Breast epithelium (tissue), 4 donors: Measurements from ENCODE around the gene GABARAP. TPM values are rescaled to one million over a fixed set of nuclear protein-coding genes. Genes with fewer than 3 reads are reported as not detected.

Experiments used
- DNase-seq, 2 donors: peaks; one replicate each; pipeline ENCODE4 v3.0.0-alpha.2; 2019; ENCODE audit warnings: low spot score in 2 of 2
- H3K27ac ChIP-seq, 2 donors: fragments of 200-600 bp; sonication (generic) in 1 of 2; one replicate each; pipeline ENCODE4 v1.5.1; 2016 to 2019; ENCODE audit warnings: mild to moderate bottlenecking in 1 of 2
- H3K27me3 ChIP-seq, 2 donors: fragments of 200-600 bp; sonication (generic) in 1 of 2; one replicate each; pipeline versions ENCODE4 v1.5.1 to v1.6.0; 2017 to 2019; ENCODE audit warnings: control low read depth in 1 of 2, mild to moderate bottlenecking in 1 of 2
- H3K36me3 ChIP-seq: fragments of 200-600 bp; one replicate; pipeline ENCODE4 v1.5.1; 2019
- H3K4me1 ChIP-seq, 2 donors: fragments of 200-600 bp; sonication (generic); one replicate each; pipeline ENCODE4 v1.5.1; 2016 to 2019; ENCODE audit warnings: control low read depth in 1 of 2
- H3K4me3 ChIP-seq, 3 donors: fragments of 200-600 bp; sonication (generic); 1 replicate in 2 of 3; 2 replicates in 1 of 3; pipeline ENCODE4 v1.5.1; 2016 to 2019; ENCODE audit warnings: mild to moderate bottlenecking in 3 of 3, moderate library complexity in 2 of 3
- H3K9me3 ChIP-seq, 2 donors: fragments of 200-600 bp; sonication (generic) in 1 of 2; one replicate each; pipeline ENCODE4 v1.5.1; 2016 to 2019; ENCODE audit warnings: control low read depth in 1 of 2
- CTCF ChIP-seq, 3 donors: fragments of 450-650 bp; IDR thresholded peaks; one replicate each; pipeline ENCODE4 v1.5.1; 2016 to 2017; ENCODE audit warnings: antibody characterized with exemption in 3 of 3, mild to moderate bottlenecking in 3 of 3, moderate library complexity in 3 of 3
- POLR2A ChIP-seq: fragments of 450-650 bp; IDR thresholded peaks from one replicate; pipeline ENCODE4 v1.6.1; 2016; ENCODE audit warnings: antibody characterized with exemption, mild to moderate bottlenecking, moderate library complexity
- POLR2AphosphoS5 ChIP-seq, 3 donors: sonication (generic); formaldehyde crosslinking; IDR thresholded peaks; one replicate each; pipeline ENCODE4 v1.6.1; 2017; ENCODE audit warnings: antibody characterized with exemption in 3 of 3
- intact Hi-C: fragments of 100-400 bp; cut with DNase I; formaldehyde crosslinking; loops from one replicate; pipeline ENCODE4 v1.15.1; 2023; ENCODE audit warnings: low total_unique reads
- total RNA-seq, 3 donors: library from RNA; depleted of rRNA; stranded (reverse); fragments of >200 nt; gene quantifications; one replicate each; pipeline ENCODE4 v1.1.0, GENCODE V29; 2016

GABARAP gene
- total RNA-seq, 3 donors from 2014 or later: 620 to 765 (median 631) TPM

- DNase-seq: no peak
- Histone ChIP-seq H3K9me3 (no peaks in the 10 kb centered on the region), H3K27me3 (peaks cover 5 to 12% of the 10 kb centered on the region in 2 donors), H3K36me3 (no peaks in the 10 kb centered on the region), H3K4me1 (peaks cover 0 to 6% of the 10 kb centered on the region in 2 donors), H3K27ac (peak overlapping the region; percentile 93 to 96), H3K4me3 (peak overlapping the region; percentile 38 to 80 (median 69))
- TF ChIP-seq POLR2AphosphoS5 (IDR thresholded peaks at IDR 0.05) (peak in 1 of 3 donors; percentile 19), POLR2A (no peak), CTCF (IDR thresholded peaks at IDR 0.05) (no peak)
- intact Hi-C loops: loop anchor here (2.0 kb wide), 1 partner anchor 45 kb away; the partner anchor contains the start of gene EIF5A
Observed at GRCh38 chr17:7261379-7262191, 19.3 kb upstream of the GABARAP start.

- intact Hi-C loops: no loop called here
- DNase-seq: peak; percentile 60 to 86
- peak overlapping the region; percentile 38 to 80 (median 69) for H3K4me3 ChIP-seq
- peaks cover 0 to 6% of the 10 kb centered on the region in 2 donors for H3K4me1 ChIP-seq
- TF ChIP-seq POLR2AphosphoS5 (IDR thresholded peaks at IDR 0.05) (peak in 2 of 3 donors; percentile 41 to 54), CTCF (IDR thresholded peaks at IDR 0.05) (no peak), POLR2A (no peak)
- peaks cover 5 to 12% of the 10 kb centered on the region in 2 donors for H3K27me3 ChIP-seq
- H3K27ac ChIP-seq: peak overlapping the region; percentile 93 to 96
- H3K36me3 ChIP-seq: no peaks in the 10 kb centered on the region
- no peaks in the 10 kb centered on the region for H3K9me3 ChIP-seq
Observed at GRCh38 chr17:7260651-7261378, 18.6 kb upstream of the GABARAP start.

DNA sequence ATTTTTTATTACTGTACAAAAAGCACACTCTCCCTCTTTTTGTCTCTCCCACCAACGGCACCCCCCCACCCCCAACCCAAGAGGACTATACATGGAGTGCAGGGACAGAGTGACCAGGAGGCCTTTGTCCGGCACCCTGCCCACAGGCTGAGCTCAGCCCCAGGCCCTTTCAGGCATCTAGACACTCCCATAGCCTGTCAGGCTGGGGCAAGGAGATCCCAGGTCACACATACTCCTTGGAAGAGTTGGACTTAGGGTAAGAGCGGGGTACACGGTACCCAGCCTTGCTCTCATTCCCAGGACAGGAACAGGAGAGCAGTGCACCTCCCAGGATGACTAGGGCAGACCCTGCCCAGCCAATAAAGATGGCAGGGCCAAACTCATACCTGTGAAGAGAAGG is 17.9 kb upstream of the GABARAP start:
- intact Hi-C loops: no loop called here
- H3K9me3 ChIP-seq: no peaks in the 10 kb centered on the region
- H3K4me1 ChIP-seq: peaks cover 0 to 6% of the 10 kb centered on the region in 2 donors
- H3K27ac ChIP-seq: peak overlapping the region; percentile 93 to 96
- TF ChIP-seq POLR2AphosphoS5 (IDR thresholded peaks at IDR 0.05) (no peak), CTCF (IDR thresholded peaks at IDR 0.05) (no peak), POLR2A (no peak)
- H3K4me3 ChIP-seq: peak overlapping the region in 2 of 3 donors; percentile 69 to 80
- no peaks in the 10 kb centered on the region for H3K36me3 ChIP-seq
- peaks cover 5 to 12% of the 10 kb centered on the region in 2 donors for H3K27me3 ChIP-seq
- DNase-seq: no peak

GRCh38 chr17:7259555-7259889 is 17.3 kb upstream of the GABARAP start:
- TF ChIP-seq POLR2AphosphoS5 (IDR thresholded peaks at IDR 0.05) (no peak), CTCF (IDR thresholded peaks at IDR 0.05) (no peak), POLR2A (no peak)
- Histone ChIP-seq H3K27me3 (peaks cover 5 to 12% of the 10 kb centered on the region in 2 donors), H3K36me3 (no peaks in the 10 kb centered on the region), H3K4me3 (no peak overlapping the region), H3K27ac (peak overlapping the region; percentile 75 to 96), H3K9me3 (no peaks in the 10 kb centered on the region), H3K4me1 (peaks cover 0 to 6% of the 10 kb centered on the region in 2 donors)
- intact Hi-C loops: no loop called here
- DNase-seq: no peak
